ENCODE results near the gene TRAF1. TPM values are rescaled to one million over a fixed set of nuclear protein-coding genes. Genes with fewer than 3 reads are reported as not detected.

Gene TRAF1
- total and polyA plus RNA-seq, 11 donors, result 0.93 to 7.8 (median 1.8) TPM

DNA sequence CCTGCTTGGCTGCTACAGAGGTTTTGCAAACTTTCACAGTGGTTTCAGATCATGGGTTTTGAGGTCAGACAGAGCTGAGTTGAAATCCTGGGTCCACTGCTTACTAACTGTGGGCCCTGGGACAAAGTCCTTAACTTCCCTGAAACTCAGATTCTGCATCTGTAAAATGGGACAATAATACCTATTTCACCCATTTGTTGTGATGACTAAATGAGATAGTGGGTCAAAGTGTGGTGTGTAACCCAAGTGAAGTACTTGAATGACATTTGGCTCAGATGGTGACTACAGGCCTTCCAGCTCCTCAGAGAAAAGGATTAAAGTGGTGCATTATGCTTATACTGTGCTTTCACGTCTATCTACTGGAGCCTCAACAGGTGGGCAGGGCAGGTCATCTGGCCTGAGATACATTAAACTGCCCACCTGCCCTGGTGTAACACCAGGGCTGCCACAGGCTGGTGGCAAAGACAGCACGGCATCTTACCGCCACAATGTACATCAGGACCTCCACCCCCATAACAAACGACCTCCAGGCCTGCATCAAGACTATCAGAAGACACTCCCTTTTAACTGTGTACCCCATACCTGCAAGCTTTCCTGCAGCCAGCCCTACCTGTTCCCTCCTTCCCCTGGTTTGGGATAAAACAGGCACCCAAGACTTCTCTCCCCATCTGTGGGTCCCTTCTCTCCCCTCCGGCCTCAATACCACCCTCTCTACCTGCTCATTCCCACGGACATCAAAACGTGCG lies 846 bp upstream of the TRAF1 start:
- no peak for TF ChIP-seq POLR2A (IDR thresholded peaks at IDR 0.05)
- TF ChIP-seq, protein P1, sequence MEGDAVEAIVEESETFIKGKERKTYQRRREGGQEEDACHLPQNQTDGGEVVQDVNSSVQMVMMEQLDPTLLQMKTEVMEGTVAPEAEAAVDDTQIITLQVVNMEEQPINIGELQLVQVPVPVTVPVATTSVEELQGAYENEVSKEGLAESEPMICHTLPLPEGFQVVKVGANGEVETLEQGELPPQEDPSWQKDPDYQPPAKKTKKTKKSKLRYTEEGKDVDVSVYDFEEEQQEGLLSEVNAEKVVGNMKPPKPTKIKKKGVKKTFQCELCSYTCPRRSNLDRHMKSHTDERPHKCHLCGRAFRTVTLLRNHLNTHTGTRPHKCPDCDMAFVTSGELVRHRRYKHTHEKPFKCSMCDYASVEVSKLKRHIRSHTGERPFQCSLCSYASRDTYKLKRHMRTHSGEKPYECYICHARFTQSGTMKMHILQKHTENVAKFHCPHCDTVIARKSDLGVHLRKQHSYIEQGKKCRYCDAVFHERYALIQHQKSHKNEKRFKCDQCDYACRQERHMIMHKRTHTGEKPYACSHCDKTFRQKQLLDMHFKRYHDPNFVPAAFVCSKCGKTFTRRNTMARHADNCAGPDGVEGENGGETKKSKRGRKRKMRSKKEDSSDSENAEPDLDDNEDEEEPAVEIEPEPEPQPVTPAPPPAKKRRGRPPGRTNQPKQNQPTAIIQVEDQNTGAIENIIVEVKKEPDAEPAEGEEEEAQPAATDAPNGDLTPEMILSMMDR (IDR thresholded peaks at IDR 0.05), result no peak
- 79 to 85% (median 80%) methylated on average over 7 to 8 of the region's 8 CpGs for WGBS, 4 donors
- H3K4me1 ChIP-seq, result peaks cover 0 to 92% (median 29%) of the 10 kb centered on the region in 12 donors
- DNase-seq (no peak), ATAC-seq (no peak)
- H3K36me3 ChIP-seq, result peaks cover 0 to 8% (median 0%) of the 10 kb centered on the region in 9 donors
- no peaks in the 10 kb centered on the region for H3K9me3 ChIP-seq
- H3K27ac ChIP-seq, result peak overlapping the region in 6 of 12 donors; percentile 86 to 98 (median 94)
- H3K4me3 ChIP-seq, result peak overlapping the region in 1 of 12 donors; percentile 92
- no peaks in the 10 kb centered on the region for H3K27me3 ChIP-seq
- intact Hi-C loops (cut with DNase I), result loop anchor here in 3 of 10 donors (2.0 to 5.0 kb wide), 2 partner anchors 50 to 59 kb away; partner anchors contain the start of gene PHF19 (in 2 of the 3)

DNA sequence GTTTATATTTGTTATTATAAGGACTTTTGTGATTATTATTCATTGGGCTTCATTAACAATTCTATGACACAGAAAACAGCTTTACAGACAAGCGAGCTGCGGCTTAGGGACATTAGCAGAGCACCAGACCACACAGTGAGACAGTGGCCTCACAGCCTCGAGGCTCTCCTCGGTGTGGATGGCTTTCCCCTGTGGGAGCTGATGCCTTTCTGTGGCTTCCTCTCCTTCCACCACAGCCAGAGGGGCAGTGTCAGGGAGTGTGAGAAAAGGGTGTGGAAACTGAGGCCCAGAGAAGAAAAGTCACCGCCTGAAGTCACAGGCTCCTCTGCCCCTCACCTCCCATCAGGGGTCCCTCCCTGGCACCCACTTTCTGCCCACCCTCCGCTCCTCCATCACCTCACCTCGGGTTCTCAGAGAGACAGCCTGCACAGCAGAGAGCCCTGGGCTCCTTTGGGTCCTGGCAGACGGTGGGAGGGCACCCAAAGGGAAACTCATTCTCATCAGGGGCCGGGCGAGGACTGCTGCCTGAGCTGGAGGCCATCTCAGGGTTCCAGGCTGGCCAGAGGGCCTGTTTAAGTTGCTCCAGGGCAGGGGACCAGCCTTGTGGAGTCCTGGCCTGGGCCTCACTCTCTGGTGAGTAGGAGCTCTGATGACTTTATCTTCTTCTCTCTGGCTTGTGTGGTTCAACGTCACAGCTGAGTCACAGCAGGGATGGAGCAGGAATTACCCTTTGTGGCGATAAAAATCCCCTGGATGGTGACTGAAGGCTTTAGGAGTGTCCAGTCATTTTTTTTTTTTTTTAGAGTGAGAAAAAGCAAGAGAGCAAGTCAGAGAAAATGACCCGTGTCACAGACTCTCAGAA lies 830 bp downstream of the TRAF1 start:
- TF ChIP-seq, protein P1 (IDR thresholded peaks at IDR 0.05), result no peak
- no peak for TF ChIP-seq POLR2A (IDR thresholded peaks at IDR 0.05)
- intact Hi-C loops (cut with DNase I), result loop anchor here in 2 of 10 donors (5.0 kb wide), 1 partner anchor 48 kb away; the partner anchor contains the start of gene PHF19 (in 2 of the 2)
- peak in 2 of 4 donors; percentile 23 to 37 for ATAC-seq
- peak in 1 of 5 donors; percentile 53 for DNase-seq
- Histone ChIP-seq H3K9me3 (no peaks in the 10 kb centered on the region), H3K36me3 (peaks cover 0 to 13% (median 0%) of the 10 kb centered on the region in 9 donors), H3K4me3 (peak overlapping the region in 3 of 12 donors; percentile 6 to 92 (median 8)), H3K27ac (peak overlapping the region in 7 of 12 donors; percentile 3 to 98 (median 35)), H3K27me3 (no peaks in the 10 kb centered on the region), H3K4me1 (peaks cover 0 to 92% (median 20%) of the 10 kb centered on the region in 12 donors)
- 63 to 75% (median 71%) methylated on average over 10 to 13 of the region's 13 CpGs for WGBS, 4 donors

DNA sequence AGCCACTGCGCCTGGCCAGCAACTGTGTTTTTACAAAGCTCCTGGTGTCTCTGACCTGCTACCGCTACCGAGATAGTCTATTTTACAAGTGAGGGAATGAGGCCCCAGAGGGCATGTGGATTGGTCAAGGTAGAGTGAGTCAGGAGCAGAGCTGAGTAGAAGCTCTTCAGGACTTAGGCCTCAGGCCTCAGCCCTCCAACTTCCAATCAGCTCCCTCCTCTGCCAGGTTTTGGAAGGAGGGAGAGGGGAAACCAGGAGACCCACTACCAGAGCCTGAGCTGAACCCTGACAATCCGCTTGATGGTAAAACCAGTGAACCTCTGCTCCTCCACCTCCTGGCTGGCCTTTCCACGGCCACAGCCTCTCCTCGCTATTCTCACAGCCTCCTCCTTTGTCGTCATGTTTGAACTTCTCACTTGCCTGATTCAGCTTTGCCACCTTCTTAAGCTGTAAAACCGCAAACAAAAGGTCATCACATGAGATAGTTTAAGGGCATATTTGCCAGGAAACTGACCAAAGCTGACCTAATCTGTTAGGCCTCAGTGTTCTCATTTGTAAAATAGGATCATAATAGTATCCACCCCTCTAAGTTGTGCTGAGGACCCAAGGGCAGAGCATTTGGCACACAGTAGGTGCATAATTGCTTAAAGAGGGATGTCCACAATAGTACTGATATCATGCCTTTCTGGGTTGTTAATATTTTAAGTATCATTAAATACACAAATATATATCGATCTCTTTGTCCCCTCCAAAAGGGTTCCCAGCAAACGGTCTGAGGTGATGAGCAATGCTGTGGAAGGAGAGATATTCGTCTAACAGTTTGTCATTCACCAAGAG lies 1.7 kb downstream of the TRAF1 start:
- Histone ChIP-seq H3K4me1 (peaks cover 0 to 92% (median 26%) of the 10 kb centered on the region in 12 donors), H3K27ac (peak overlapping the region in 2 of 12 donors; percentile 18 to 98), H3K36me3 (peaks cover 0 to 13% (median 0%) of the 10 kb centered on the region in 9 donors), H3K4me3 (peak overlapping the region in 1 of 12 donors; percentile 92), H3K9me3 (no peaks in the 10 kb centered on the region), H3K27me3 (no peaks in the 10 kb centered on the region)
- TF ChIP-seq, protein P1 (IDR thresholded peaks at IDR 0.05), result no peak
- no peak for TF ChIP-seq POLR2A (IDR thresholded peaks at IDR 0.05)
- WGBS, 4 donors, result 84 to 91% (median 88%) methylated on average over 11 of the region's 11 CpGs
- intact Hi-C loops (cut with DNase I), result loop anchor here in 2 of 10 donors (5.0 kb wide), 1 partner anchor 48 kb away; the partner anchor contains the start of gene PHF19 (in 2 of the 2)
- ATAC-seq (no peak), DNase-seq (no peak)
